ENCODE measurements around the gene SLC28A3.

Gene SLC28A3

GRCh38 chr9:84300271-84300670, 40.3 kb downstream of the SLC28A3 start:
- in situ Hi-C loops (cut with MboI; ENCODE audit: low sequenced_read_pairs): no loop called here

DNA sequence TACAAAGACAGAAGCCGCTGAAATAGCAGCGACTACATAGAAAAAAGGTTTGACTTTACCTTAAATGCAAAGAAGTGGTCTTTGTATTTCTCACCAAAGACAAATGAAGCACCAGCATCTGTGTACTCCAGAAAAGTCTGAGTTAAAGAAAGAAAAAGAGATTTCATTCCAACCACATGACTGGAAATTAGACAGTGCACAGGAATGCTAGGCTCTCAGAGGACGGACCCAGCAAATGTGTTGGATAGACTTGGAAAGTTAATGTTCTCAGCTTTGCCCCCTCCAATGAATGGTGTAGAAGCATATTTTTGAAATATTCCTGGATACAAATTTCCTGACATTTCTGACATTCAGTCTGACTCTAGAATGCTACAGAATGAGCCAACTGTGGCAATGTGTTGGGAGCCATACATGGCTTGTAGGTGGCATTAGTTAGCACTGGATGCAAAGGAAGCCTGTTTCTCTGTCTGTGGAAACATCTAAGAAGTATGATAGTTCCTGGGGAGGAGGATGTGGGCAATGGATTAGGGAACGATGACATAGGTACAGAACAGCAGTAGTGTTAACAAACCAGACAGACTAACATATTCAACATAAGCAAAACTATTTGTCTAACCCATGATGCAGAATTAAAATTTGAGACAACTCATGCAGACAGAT, 43.3 kb downstream of the SLC28A3 start:
- in situ Hi-C loops (cut with MboI; ENCODE audit: low sequenced_read_pairs): no loop called here

GRCh38 chr9:84296146-84296843, 44.3 kb downstream of the SLC28A3 start:
- in situ Hi-C loops (cut with MboI; ENCODE audit: low sequenced_read_pairs): no loop called here

- in situ Hi-C loops (cut with MboI; ENCODE audit: low sequenced_read_pairs): no loop called here
Observed at GRCh38 chr9:84294241-84294950, 46.2 kb downstream of the SLC28A3 start.

DNA sequence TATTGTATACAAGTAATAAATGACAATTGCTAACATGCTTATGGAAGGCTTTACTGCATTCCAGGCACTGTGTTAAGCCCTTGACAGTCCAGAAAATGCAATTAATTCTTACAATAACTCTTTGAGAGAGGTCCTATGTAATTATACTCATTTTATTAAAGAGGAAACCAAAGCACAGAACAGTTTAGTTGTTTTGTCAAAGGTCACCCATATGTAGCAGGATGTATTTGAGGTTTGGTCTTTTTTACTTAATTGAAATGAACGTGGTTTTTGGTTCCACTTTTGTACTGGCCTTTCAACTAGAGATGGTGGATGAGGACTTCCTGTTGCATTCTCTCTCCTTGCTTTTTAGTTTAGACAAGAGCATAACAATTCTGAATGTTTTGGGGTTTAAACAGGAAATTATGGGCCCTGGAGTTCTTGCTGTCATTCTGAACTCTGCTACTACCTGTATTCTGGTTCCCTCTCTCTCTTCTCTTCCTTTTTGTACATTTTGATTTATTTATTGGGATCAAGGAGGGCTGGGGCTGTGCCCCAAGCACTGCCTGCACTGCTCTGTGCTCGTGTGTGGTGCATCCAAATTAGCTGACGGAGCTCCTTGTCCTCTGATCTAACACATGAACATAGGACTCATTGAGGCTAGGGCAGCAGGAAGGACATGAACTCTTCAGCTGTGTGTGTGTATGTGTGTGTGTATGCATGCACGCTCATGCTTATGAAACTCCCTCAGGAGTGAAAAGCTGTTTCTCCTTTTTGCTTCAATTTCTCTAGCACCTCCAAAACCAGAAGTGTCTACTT, 47.4 kb downstream of the SLC28A3 start:
- in situ Hi-C loops (cut with MboI; ENCODE audit: low sequenced_read_pairs): no loop called here

- in situ Hi-C loops (cut with MboI; ENCODE audit: low sequenced_read_pairs): no loop called here
Observed at GRCh38 chr9:84285381-84285780, 55.2 kb downstream of the SLC28A3 start.

GRCh38 chr9:84283946-84284345, 56.6 kb downstream of the SLC28A3 start:
- in situ Hi-C loops (cut with MboI; ENCODE audit: low sequenced_read_pairs): no loop called here

GRCh38 chr9:84278130-84278529, 62.4 kb downstream of the SLC28A3 start:
- in situ Hi-C loops (cut with MboI; ENCODE audit: low sequenced_read_pairs): no loop called here

GRCh38 chr9:84277646-84278045, 62.9 kb downstream of the SLC28A3 start:
- in situ Hi-C loops (cut with MboI; ENCODE audit: low sequenced_read_pairs): no loop called here

DNA sequence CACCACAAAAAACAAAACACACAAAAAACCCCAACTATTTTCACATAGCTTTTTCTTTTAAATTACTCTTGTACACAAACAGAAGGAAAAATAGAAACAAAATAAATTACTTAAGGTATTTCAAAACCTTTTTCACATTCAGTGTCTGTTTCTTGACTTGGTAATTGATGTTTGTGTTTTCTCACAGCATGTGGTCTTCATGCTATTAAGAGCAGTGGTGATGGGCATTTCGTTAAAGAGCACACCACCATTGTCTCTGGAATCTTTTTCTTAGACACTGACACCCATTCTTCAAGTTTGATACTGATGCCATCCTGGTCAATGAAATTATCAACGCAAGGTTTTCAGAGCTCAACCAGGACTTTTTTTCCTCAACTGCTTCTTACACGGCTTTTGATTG, 63.8 kb downstream of the SLC28A3 start:
- in situ Hi-C loops (cut with MboI; ENCODE audit: low sequenced_read_pairs): no loop called here

DNA sequence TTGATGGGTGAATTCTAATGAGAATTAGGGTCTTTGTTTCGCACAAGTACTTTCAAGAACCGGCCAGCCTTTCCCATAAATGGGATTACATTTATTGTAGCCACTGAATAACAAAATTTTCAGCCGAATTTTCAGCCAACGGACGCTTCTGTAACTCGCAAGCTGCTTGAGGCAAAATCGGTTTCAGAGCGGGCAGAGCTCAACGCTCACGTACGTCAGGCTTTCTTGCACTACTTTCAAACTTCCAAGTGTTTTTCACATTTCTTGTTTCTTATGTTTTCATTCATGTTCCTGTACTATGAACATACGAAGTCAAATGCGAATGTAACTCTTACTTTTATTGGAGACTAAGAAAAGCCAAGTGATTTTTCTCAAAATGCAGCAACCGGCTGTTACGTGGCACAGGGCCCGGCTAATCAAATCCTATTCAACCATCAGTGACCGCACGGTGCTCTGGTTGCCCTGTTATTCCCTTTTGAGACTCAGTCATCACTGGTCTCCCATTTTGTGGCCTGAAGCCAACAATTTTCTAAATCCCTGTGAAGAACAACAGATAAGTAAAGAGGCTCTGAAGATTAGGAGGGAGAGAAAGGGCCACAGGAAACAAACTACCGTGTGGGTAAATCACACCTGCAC, 68.5 kb downstream of the SLC28A3 start:
- in situ Hi-C loops (cut with MboI; ENCODE audit: low sequenced_read_pairs): no loop called here

GRCh38 chr9:84271531-84271900, 69.0 kb downstream of the SLC28A3 start:
- in situ Hi-C loops (cut with MboI; ENCODE audit: low sequenced_read_pairs): no loop called here

DNA sequence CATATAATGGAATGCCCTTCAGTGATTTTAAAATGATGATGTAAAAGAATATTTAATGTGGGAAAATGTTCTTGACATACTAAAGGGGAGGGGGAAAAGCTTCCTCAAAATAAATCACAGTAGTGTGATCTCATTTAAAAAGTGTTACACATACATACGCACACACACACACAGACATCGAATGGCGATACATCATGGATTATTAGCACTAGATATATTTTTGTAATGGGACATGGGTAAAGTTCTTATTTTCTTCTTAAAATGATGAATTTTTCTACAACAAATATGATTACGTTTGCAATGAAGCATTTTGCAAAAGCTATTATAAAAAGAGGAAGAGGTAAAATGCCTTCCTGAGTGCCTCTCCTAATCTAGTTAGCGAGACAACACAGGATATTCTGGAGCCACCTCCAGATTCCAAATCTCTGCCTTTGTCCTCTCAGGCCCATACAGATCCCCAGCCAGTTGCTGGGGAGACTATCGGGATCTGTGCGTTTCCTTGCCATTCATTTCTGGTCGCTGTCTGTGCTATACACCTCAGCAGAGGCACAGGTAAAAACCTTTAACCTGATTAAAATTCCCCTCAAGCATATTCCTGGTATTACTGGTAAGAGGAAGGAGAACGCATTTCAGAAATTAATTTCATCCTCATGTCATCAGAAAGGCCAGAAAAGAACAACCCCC, 69.6 kb downstream of the SLC28A3 start:
- in situ Hi-C loops (cut with MboI; ENCODE audit: low sequenced_read_pairs): no loop called here

- in situ Hi-C loops (cut with MboI; ENCODE audit: low sequenced_read_pairs): no loop called here
Observed at GRCh38 chr9:84266087-84266561, 74.4 kb downstream of the SLC28A3 start.

DNA sequence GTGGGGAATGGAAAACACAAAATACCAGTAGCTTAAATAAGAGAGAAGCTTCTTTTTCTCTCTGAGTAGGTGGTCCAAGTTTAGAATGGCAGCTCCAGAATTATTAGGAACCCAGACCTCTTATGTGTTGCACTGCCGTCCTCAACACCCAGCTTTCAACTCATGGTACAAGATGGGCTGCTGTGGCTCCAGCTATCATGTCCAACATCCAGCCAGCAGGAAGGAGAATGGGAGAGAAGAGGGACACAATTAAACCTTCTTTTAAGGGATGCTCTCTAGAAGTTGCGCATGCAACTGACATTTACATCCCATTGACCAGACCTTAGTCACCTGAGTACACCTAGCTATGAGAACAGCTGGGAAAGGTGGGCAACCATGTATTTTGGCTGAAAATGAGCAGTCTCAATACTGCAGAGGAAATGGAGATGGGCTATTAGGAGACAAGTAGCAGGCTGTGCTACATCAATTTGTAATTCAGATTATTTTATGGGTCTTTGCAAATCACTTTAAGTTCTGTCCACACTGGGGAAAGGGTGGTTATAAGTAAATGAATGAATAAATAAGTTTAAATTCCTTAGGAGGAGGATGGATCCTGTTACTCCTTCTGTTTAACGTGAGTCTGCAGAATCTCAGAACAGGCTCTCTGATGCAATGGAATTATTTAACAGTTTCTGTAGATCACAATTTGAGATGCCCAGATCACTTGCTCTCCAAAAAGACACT, 76.1 kb downstream of the SLC28A3 start:
- in situ Hi-C loops (cut with MboI; ENCODE audit: low sequenced_read_pairs): no loop called here

- in situ Hi-C loops (cut with MboI; ENCODE audit: low sequenced_read_pairs): no loop called here
Observed at GRCh38 chr9:84261070-84261746, 79.3 kb downstream of the SLC28A3 start.

- in situ Hi-C loops (cut with MboI; ENCODE audit: low sequenced_read_pairs): no loop called here
Observed at GRCh38 chr9:84258371-84258770, 82.2 kb downstream of the SLC28A3 start.

GRCh38 chr9:84255696-84256095, 84.9 kb downstream of the SLC28A3 start:
- in situ Hi-C loops (cut with MboI; ENCODE audit: low sequenced_read_pairs): no loop called here

- in situ Hi-C loops (cut with MboI; ENCODE audit: low sequenced_read_pairs): no loop called here
Observed at GRCh38 chr9:84254972-84255371, 85.6 kb downstream of the SLC28A3 start.
